ENCODE results near the gene TENM4. TPM values are rescaled to one million over a fixed set of nuclear protein-coding genes. Genes with fewer than 3 reads are reported as not detected.

Gene TENM4
- total and polyA plus RNA-seq, 4 experiments from 2014 or later, result 0.25 to 0.28 TPM; not detected in 2

- H3K36me3 ChIP-seq (ENCODE audit: insufficient read depth, low read length), result no peaks in the 10 kb centered on the region
- intact Hi-C loops (cut with micrococcal nuclease), result no loop called here
- Mint-ChIP-seq H3K9me3 (peaks cover 0 to 3% (median 0%) of the 10 kb centered on the region in 8 donors), H3K27me3 (no peaks in the 10 kb centered on the region), H3K27ac (no peak overlapping the region), H3K4me1 (no peaks in the 10 kb centered on the region), H3K4me3 (no peak overlapping the region), H3K36me3 (no peaks in the 10 kb centered on the region)
- POLR2A ChIA-PET (ENCODE audit: partially characterized antibody), result no interaction called here
- CTCF ChIA-PET (ENCODE audit: partially characterized antibody), result no interaction called here
- H3K4me1 ChIP-seq (ENCODE audit: insufficient read depth, low read length), result no peaks in the 10 kb centered on the region
- H3K27me3 ChIP-seq (ENCODE audit: insufficient read depth, low read length), result no peaks in the 10 kb centered on the region
- no peak overlapping the region for H3K27ac ChIP-seq (ENCODE audit: low read depth, low read length)
- no peaks in the 10 kb centered on the region for H3K9me3 ChIP-seq (ENCODE audit: control insufficient read depth in 1 of 2, low read length in 2 of 2)
- no peak for DNase-seq
- no peak overlapping the region for H3K4me3 ChIP-seq (ENCODE audit: low read length in 2 of 2)
Measured at GRCh38 chr11:79236541-79236971, 204.3 kb downstream of the TENM4 start.

GRCh38 chr11:79235696-79236095, 205.1 kb downstream of the TENM4 start:
- Mint-ChIP-seq H3K27me3 (no peaks in the 10 kb centered on the region), H3K4me1 (no peaks in the 10 kb centered on the region), H3K27ac (no peak overlapping the region), H3K9me3 (peaks cover 0 to 3% (median 0%) of the 10 kb centered on the region in 8 donors), H3K36me3 (no peaks in the 10 kb centered on the region), H3K4me3 (no peak overlapping the region)
- ChIA-PET POLR2A (ENCODE audit: partially characterized antibody) (no interaction called here), CTCF (ENCODE audit: partially characterized antibody) (no interaction called here)
- no peak overlapping the region for H3K4me3 ChIP-seq (ENCODE audit: low read length in 2 of 2)
- H3K9me3 ChIP-seq (ENCODE audit: control insufficient read depth in 1 of 2, low read length in 2 of 2), result no peaks in the 10 kb centered on the region
- intact Hi-C loops (cut with micrococcal nuclease), result no loop called here
- DNase-seq, result no peak
- H3K36me3 ChIP-seq (ENCODE audit: insufficient read depth, low read length), result no peaks in the 10 kb centered on the region
- H3K27me3 ChIP-seq (ENCODE audit: insufficient read depth, low read length), result no peaks in the 10 kb centered on the region
- no peak overlapping the region for H3K27ac ChIP-seq (ENCODE audit: low read depth, low read length)
- H3K4me1 ChIP-seq (ENCODE audit: insufficient read depth, low read length), result no peaks in the 10 kb centered on the region

GRCh38 chr11:79232346-79232745, 208.5 kb downstream of the TENM4 start:
- no peaks in the 10 kb centered on the region for H3K4me1 Mint-ChIP-seq
- Histone ChIP-seq H3K9me3 (ENCODE audit: control insufficient read depth in 1 of 2, low read length in 2 of 2) (no peaks in the 10 kb centered on the region), H3K4me1 (ENCODE audit: insufficient read depth, low read length) (no peaks in the 10 kb centered on the region), H3K4me3 (ENCODE audit: low read length in 2 of 2) (no peak overlapping the region), H3K27ac (ENCODE audit: low read depth, low read length) (no peak overlapping the region), H3K27me3 (ENCODE audit: insufficient read depth, low read length) (no peaks in the 10 kb centered on the region), H3K36me3 (ENCODE audit: insufficient read depth, low read length) (no peaks in the 10 kb centered on the region)
- CTCF ChIA-PET (ENCODE audit: partially characterized antibody), result no interaction called here
- no peak overlapping the region for H3K4me3 Mint-ChIP-seq
- no peak for DNase-seq
- no peak overlapping the region for H3K27ac Mint-ChIP-seq
- peaks cover 0 to 3% (median 0%) of the 10 kb centered on the region in 8 donors for H3K9me3 Mint-ChIP-seq
- no peaks in the 10 kb centered on the region for H3K27me3 Mint-ChIP-seq
- POLR2A ChIA-PET (ENCODE audit: partially characterized antibody), result no interaction called here
- intact Hi-C loops (cut with micrococcal nuclease), result no loop called here
- no peaks in the 10 kb centered on the region for H3K36me3 Mint-ChIP-seq

- H3K4me3 Mint-ChIP-seq, result no peak overlapping the region
- no peaks in the 10 kb centered on the region for H3K36me3 ChIP-seq (ENCODE audit: insufficient read depth, low read length)
- no peaks in the 10 kb centered on the region for H3K27me3 ChIP-seq (ENCODE audit: insufficient read depth, low read length)
- intact Hi-C loops (cut with micrococcal nuclease), result no loop called here
- no peak for DNase-seq
- no peaks in the 10 kb centered on the region for H3K9me3 ChIP-seq (ENCODE audit: control insufficient read depth in 1 of 2, low read length in 2 of 2)
- no peak overlapping the region for H3K27ac Mint-ChIP-seq
- H3K27me3 Mint-ChIP-seq, result no peaks in the 10 kb centered on the region
- ChIA-PET POLR2A (ENCODE audit: partially characterized antibody) (no interaction called here), CTCF (ENCODE audit: partially characterized antibody) (no interaction called here)
- H3K4me3 ChIP-seq (ENCODE audit: low read length in 2 of 2), result no peak overlapping the region
- no peaks in the 10 kb centered on the region for H3K36me3 Mint-ChIP-seq
- no peaks in the 10 kb centered on the region for H3K4me1 Mint-ChIP-seq
- H3K9me3 Mint-ChIP-seq, result peaks cover 0 to 2% (median 0%) of the 10 kb centered on the region in 8 donors
- H3K27ac ChIP-seq (ENCODE audit: low read depth, low read length), result no peak overlapping the region
- no peaks in the 10 kb centered on the region for H3K4me1 ChIP-seq (ENCODE audit: insufficient read depth, low read length)
Measured at GRCh38 chr11:79229047-79229446, 211.8 kb downstream of the TENM4 start.

GRCh38 chr11:79227767-79228755, 212.8 kb downstream of the TENM4 start:
- H3K36me3 ChIP-seq (ENCODE audit: insufficient read depth, low read length), result no peaks in the 10 kb centered on the region
- POLR2A ChIA-PET (ENCODE audit: partially characterized antibody), result no interaction called here
- no peak overlapping the region for H3K4me3 ChIP-seq (ENCODE audit: low read length in 2 of 2)
- intact Hi-C loops (cut with micrococcal nuclease), result no loop called here
- H3K4me3 Mint-ChIP-seq, result no peak overlapping the region
- H3K4me1 ChIP-seq (ENCODE audit: insufficient read depth, low read length), result no peaks in the 10 kb centered on the region
- H3K27me3 ChIP-seq (ENCODE audit: insufficient read depth, low read length), result no peaks in the 10 kb centered on the region
- CTCF ChIA-PET (ENCODE audit: partially characterized antibody), result no interaction called here
- no peaks in the 10 kb centered on the region for H3K27me3 Mint-ChIP-seq
- H3K27ac Mint-ChIP-seq, result no peak overlapping the region
- H3K4me1 Mint-ChIP-seq, result no peaks in the 10 kb centered on the region
- peaks cover 0 to 4% (median 2%) of the 10 kb centered on the region in 8 donors for H3K9me3 Mint-ChIP-seq
- no peaks in the 10 kb centered on the region for H3K36me3 Mint-ChIP-seq
- H3K9me3 ChIP-seq (ENCODE audit: control insufficient read depth in 1 of 2, low read length in 2 of 2), result no peaks in the 10 kb centered on the region
- H3K27ac ChIP-seq (ENCODE audit: low read depth, low read length), result no peak overlapping the region
- no peak for DNase-seq

GRCh38 chr11:79227308-79227707, 213.5 kb downstream of the TENM4 start:
- H3K9me3 Mint-ChIP-seq, result peaks cover 0 to 6% (median 4%) of the 10 kb centered on the region in 8 donors
- H3K27ac ChIP-seq (ENCODE audit: low read depth, low read length), result no peak overlapping the region
- H3K27me3 ChIP-seq (ENCODE audit: insufficient read depth, low read length), result no peaks in the 10 kb centered on the region
- no peaks in the 10 kb centered on the region for H3K4me1 Mint-ChIP-seq
- intact Hi-C loops (cut with micrococcal nuclease), result no loop called here
- H3K9me3 ChIP-seq (ENCODE audit: control insufficient read depth in 1 of 2, low read length in 2 of 2), result no peaks in the 10 kb centered on the region
- H3K4me1 ChIP-seq (ENCODE audit: insufficient read depth, low read length), result no peaks in the 10 kb centered on the region
- H3K4me3 Mint-ChIP-seq, result no peak overlapping the region
- ChIA-PET CTCF (ENCODE audit: partially characterized antibody) (no interaction called here), POLR2A (ENCODE audit: partially characterized antibody) (no interaction called here)
- no peak overlapping the region for H3K27ac Mint-ChIP-seq
- H3K36me3 Mint-ChIP-seq, result no peaks in the 10 kb centered on the region
- no peak overlapping the region for H3K4me3 ChIP-seq (ENCODE audit: low read length in 2 of 2)
- no peaks in the 10 kb centered on the region for H3K36me3 ChIP-seq (ENCODE audit: insufficient read depth, low read length)
- H3K27me3 Mint-ChIP-seq, result peaks cover 0 to 3% of the 10 kb centered on the region in 2 donors
- DNase-seq, result no peak

- H3K27ac Mint-ChIP-seq, result no peak overlapping the region
- no peak overlapping the region for H3K4me3 Mint-ChIP-seq
- H3K4me1 Mint-ChIP-seq, result no peaks in the 10 kb centered on the region
- H3K9me3 ChIP-seq (ENCODE audit: control insufficient read depth in 1 of 2, low read length in 2 of 2), result no peaks in the 10 kb centered on the region
- DNase-seq, result no peak
- CTCF ChIA-PET (ENCODE audit: partially characterized antibody), result no interaction called here
- H3K27ac ChIP-seq (ENCODE audit: low read depth, low read length), result no peak overlapping the region
- H3K4me3 ChIP-seq (ENCODE audit: low read length in 2 of 2), result no peak overlapping the region
- H3K36me3 Mint-ChIP-seq, result no peaks in the 10 kb centered on the region
- POLR2A ChIA-PET (ENCODE audit: partially characterized antibody), result no interaction called here
- H3K9me3 Mint-ChIP-seq, result peaks cover 2 to 13% (median 5%) of the 10 kb centered on the region in 8 donors
- no peaks in the 10 kb centered on the region for H3K27me3 ChIP-seq (ENCODE audit: insufficient read depth, low read length)
- H3K4me1 ChIP-seq (ENCODE audit: insufficient read depth, low read length), result no peaks in the 10 kb centered on the region
- no peaks in the 10 kb centered on the region for H3K36me3 ChIP-seq (ENCODE audit: insufficient read depth, low read length)
- peaks cover 0 to 3% of the 10 kb centered on the region in 2 donors for H3K27me3 Mint-ChIP-seq
- intact Hi-C loops (cut with micrococcal nuclease), result no loop called here
Measured at GRCh38 chr11:79226126-79226525, 214.7 kb downstream of the TENM4 start.

All from CD4-positive, alpha-beta memory T cell (primary cell).